ENCODE results near the gene FLYWCH1.

GRCh38 chr16:2979669-2980226 is 68.0 kb downstream of the FLYWCH1 start:
- no peak for TF ChIP-seq CTCF (IDR thresholded peaks at IDR 0.05)
- TF ChIP-seq EZH2 (IDR thresholded peaks at IDR 0.05; ENCODE audit: borderline replicate concordance, insufficient read depth, low read depth, low read length, poor library complexity, severe bottlenecking): no peak

Measured in B cell (primary cell).